Measurements from ENCODE around the gene TCTN3. TPM values are rescaled to one million over a fixed set of nuclear protein-coding genes. Genes with fewer than 3 reads are reported as not detected.

The TCTN3 gene
- total and polyA plus RNA-seq, 2 of the 4 experiments (the other 2 are of a cell fraction): 26.9 to 35.1 TPM

GRCh38 chr10:95716866-95717265 lies 23.1 kb upstream of the TCTN3 start:
- no peak overlapping the region for H3K14ac ChIP-seq (replicated peaks; ENCODE audit: low read depth, low read length)
- CTCF ChIA-PET: interaction anchor here (0.7 to 1.2 kb wide), 2 partner anchors 13 to 23 kb away, joined by 3 to 7 read pairs; partner anchors contain the start of gene TCTN3
- in situ Hi-C loops (cut with MboI; ENCODE audit: low sequenced_read_pairs): no loop called here

More at GRCh38 chr10:95716866-95717265, 23.1 kb upstream of the TCTN3 start:
- dilution Hi-C loops (cut with HindIII; ENCODE audit: low sequenced_read_pairs, unreplicated experiment) (no loop called here), intact Hi-C loops (cut with micrococcal nuclease) (no loop called here)
- ATAC-seq (ENCODE audit: low read depth): peak; percentile 82
- Histone ChIP-seq H3K27me3 (ENCODE audit: control insufficient read depth, insufficient read depth, low read length) (no peaks in the 10 kb centered on the region), H2BK20ac (ENCODE audit: low read depth, low read length) (no peak overlapping the region; the same call in 1 of the 2 replicates), H3K23ac (ENCODE audit: low read depth, low read length) (no peak overlapping the region), H2BK120ac (ENCODE audit: low read depth, low read length) (peak overlapping the region; percentile 19; the same call in 1 of the 2 replicates), H2BK5ac (ENCODE audit: low read depth, low read length, poor library complexity, severe bottlenecking) (no peak overlapping the region), H3K18ac (ENCODE audit: low read depth, low read length) (0 out of 2 replicates have a peak overlapping the region, but pooled peaks have one; percentile 5), H3K9me1 (ENCODE audit: insufficient read depth, low read length) (no peaks in the 10 kb centered on the region), H3K4me3 (ENCODE audit: insufficient read depth, low read depth, low read length) (no peak overlapping the region), H2AFZ (replicated peaks; ENCODE audit: low read length, poor library complexity) (no peak overlapping the region), H3K36me3 (ENCODE audit: control insufficient read depth, insufficient read depth, low read length) (no peaks in the 10 kb centered on the region), H2BK15ac (ENCODE audit: low read depth, low read length) (no peak overlapping the region), H3K27ac (ENCODE audit: insufficient read depth, low read length) (no peak overlapping the region), H3K9ac (ENCODE audit: low read depth, low read length) (no peak overlapping the region), H3K56ac (ENCODE audit: extremely low read depth, insufficient read depth, low read length) (no peak overlapping the region), H3K4ac (ENCODE audit: low read depth, low read length) (peak overlapping the region; percentile 47; the same call in 1 of the 2 replicates), H3K79me1 (ENCODE audit: low read depth in 1 of 2, low read length in 2 of 2) (no peaks in the 10 kb centered on the region), H2AK5ac (ENCODE audit: low read depth, low read length) (peak overlapping the region; percentile 27; the same call in 1 of the 2 replicates), H2AK9ac (replicated peaks; ENCODE audit: low read depth, low read length, poor library complexity) (no peak overlapping the region), H4K20me1 (ENCODE audit: insufficient read depth, low read length) (no peaks in the 10 kb centered on the region), H3K9me3 (ENCODE audit: control insufficient read depth, insufficient read depth, low read length) (no peaks in the 10 kb centered on the region), H4K8ac (ENCODE audit: low read depth in 2 of 2, low read length in 2 of 2) (no peak overlapping the region), H4K91ac (ENCODE audit: insufficient read depth, low read depth, low read length) (peak overlapping the region; percentile 33; the same call in 1 of the 2 replicates), H4K5ac (ENCODE audit: low read depth, low read length) (no peak overlapping the region), H3K4me2 (ENCODE audit: low read depth, low read length) (peak overlapping the region; percentile 14; the same call in 1 of the 2 replicates), H3K4me1 (ENCODE audit: control insufficient read depth, insufficient read depth, low read length) (peaks cover 2% of the 10 kb centered on the region; the same call in 1 of the 2 replicates)
- no TSS peak for BruUV-seq (replicated peaks)
- no peak for TF ChIP-seq POLR2A (IDR thresholded peaks at IDR 0.05; ENCODE audit: low read depth, low read length)
- TF ChIP-seq, protein P1, sequence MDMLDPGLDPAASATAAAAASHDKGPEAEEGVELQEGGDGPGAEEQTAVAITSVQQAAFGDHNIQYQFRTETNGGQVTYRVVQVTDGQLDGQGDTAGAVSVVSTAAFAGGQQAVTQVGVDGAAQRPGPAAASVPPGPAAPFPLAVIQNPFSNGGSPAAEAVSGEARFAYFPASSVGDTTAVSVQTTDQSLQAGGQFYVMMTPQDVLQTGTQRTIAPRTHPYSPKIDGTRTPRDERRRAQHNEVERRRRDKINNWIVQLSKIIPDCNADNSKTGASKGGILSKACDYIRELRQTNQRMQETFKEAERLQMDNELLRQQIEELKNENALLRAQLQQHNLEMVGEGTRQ (IDR thresholded peaks at IDR 0.05; ENCODE audit: low read depth, low read length): no peak
- TF ChIP-seq FOS (IDR thresholded peaks at IDR 0.05; ENCODE audit: low read depth, low read length): no peak
- no peak for TF ChIP-seq RFX5 (IDR thresholded peaks at IDR 0.05; ENCODE audit: low read depth, low read length)
- TF ChIP-seq NFE2L2 (IDR thresholded peaks at IDR 0.05; ENCODE audit: low read depth, low read length): no peak
- no peak for TF ChIP-seq RAD21 (IDR thresholded peaks at IDR 0.05; ENCODE audit: low read length)
- no peak for TF ChIP-seq CEBPB (IDR thresholded peaks at IDR 0.05; ENCODE audit: low read depth, low read length)
- TF ChIP-seq, protein P2, sequence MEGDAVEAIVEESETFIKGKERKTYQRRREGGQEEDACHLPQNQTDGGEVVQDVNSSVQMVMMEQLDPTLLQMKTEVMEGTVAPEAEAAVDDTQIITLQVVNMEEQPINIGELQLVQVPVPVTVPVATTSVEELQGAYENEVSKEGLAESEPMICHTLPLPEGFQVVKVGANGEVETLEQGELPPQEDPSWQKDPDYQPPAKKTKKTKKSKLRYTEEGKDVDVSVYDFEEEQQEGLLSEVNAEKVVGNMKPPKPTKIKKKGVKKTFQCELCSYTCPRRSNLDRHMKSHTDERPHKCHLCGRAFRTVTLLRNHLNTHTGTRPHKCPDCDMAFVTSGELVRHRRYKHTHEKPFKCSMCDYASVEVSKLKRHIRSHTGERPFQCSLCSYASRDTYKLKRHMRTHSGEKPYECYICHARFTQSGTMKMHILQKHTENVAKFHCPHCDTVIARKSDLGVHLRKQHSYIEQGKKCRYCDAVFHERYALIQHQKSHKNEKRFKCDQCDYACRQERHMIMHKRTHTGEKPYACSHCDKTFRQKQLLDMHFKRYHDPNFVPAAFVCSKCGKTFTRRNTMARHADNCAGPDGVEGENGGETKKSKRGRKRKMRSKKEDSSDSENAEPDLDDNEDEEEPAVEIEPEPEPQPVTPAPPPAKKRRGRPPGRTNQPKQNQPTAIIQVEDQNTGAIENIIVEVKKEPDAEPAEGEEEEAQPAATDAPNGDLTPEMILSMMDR (conservative IDR thresholded peaks at IDR 0.05; ENCODE audit: low read depth, low read length): no peak
- no peak for TF ChIP-seq MAFK (IDR thresholded peaks at IDR 0.05; ENCODE audit: low read depth, low read length)
- no peak for TF ChIP-seq SMC3 (IDR thresholded peaks at IDR 0.05; ENCODE audit: low read depth, low read length)
- no peak for TF ChIP-seq RCOR1 (IDR thresholded peaks at IDR 0.05; ENCODE audit: insufficient replicate concordance, low read length)
- no peak for TF ChIP-seq MAZ (IDR thresholded peaks at IDR 0.05; ENCODE audit: borderline replicate concordance, low read depth, low read length)
- no peak for TF ChIP-seq BHLHE40 (IDR thresholded peaks at IDR 0.05; ENCODE audit: low read depth, low read length)
- TF ChIP-seq ELK1 (IDR thresholded peaks at IDR 0.05; ENCODE audit: borderline replicate concordance, low read depth, low read length): no peak
- TF ChIP-seq CHD1 (IDR thresholded peaks at IDR 0.05; ENCODE audit: low read depth, low read length): no peak
- DNase-seq: no peak
- POLR2A ChIA-PET (ENCODE audit: unreplicated experiment): interaction anchor here (0.6 to 0.7 kb wide), 2 partner anchors 15 to 77 kb away, joined by 3 to 10 read pairs; no protein-coding TSS in a partner anchor
- WGBS, 2 experiments (ENCODE audit: extremely low coverage in 2 of 2, insufficient read length in 1 of 2): no CpG with 5 or more reads among the region's 2 CpGs
